NCI-H1092 treated with DMSO at 0.1 percent for 48 hours (cell line): ENCODE data around the gene SALL1.

Experiments used
- DNase-seq: peaks from one replicate; lab custom pipeline; 2025; lab: John Stamatoyannopoulos, UW

SALL1 gene

GRCh38 chr16:51156807-51157200 is 5.7 kb upstream of the SALL1 start:
- DNase-seq = no peak

- DNase-seq = no peak
These were observed 5.0 kb upstream of the SALL1 start for GRCh38 chr16:51155820-51156806.

DNA sequence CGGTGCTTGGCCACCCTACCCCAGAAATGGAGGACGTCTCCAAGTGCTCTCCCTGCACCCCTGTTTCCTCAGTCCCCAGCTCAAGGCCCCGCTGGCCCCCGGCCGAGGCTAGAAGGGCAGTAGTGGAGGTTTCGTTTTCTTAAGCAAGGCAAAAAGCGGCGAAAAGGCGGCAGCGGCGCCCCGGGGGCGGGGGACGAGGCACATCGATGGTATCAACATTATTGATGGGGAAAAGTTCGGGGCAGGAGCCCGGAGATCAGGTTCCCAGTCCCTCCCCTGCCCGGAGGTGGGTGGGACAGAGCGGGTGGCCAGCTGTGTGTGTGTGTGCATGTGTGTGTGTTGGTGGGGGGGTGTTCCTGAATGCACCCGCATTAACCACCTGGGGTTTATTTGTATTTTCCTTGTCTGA is 4.1 kb upstream of the SALL1 start:
- no peak for DNase-seq

DNA sequence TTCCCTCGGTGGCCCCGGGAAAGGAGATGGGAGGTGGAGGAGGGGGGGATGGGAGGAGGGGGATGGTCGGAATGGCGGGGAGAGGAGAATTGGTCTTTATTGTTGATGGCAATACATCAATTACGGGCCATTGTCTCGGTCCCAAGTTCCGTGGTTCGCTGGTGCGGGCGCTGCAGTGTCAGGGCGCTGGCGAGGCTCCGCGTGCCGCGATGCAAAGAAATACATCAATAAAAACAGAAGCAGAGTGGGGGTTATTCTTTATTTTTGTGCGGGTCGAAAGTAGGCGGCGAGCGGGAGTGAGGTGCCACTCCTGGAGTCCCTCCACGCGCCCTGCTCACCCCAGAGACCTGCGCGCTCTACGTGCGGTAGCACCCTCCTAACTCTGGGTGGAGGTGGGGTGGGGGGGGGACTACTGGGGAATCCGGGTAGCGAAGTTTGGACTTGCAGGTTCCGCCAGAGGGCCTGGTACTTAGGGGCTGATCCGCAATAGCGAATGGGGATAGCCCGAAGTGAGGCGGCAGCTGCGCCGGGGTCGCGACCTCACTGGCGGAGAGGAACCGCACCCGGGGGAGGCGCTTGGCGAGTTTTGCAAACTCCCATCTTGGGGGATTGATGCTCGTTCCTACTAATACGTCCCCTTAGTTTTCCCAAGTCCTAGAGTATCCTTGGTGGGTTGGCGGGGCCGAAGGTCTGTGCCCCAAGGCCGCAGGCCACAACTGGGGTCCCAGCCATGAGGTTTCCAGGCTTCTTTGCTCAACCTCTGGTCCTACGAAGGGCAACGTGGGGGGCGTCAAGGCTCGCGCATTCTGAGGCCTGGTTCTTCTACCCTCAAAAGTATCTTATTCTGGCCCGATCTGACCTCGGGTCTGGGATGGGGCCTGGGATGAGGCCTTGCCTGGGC is 3.5 kb upstream of the SALL1 start:
- DNase-seq = no peak

- DNase-seq = no peak
These were observed 2.5 kb upstream of the SALL1 start for GRCh38 chr16:51153577-51154031.

DNA sequence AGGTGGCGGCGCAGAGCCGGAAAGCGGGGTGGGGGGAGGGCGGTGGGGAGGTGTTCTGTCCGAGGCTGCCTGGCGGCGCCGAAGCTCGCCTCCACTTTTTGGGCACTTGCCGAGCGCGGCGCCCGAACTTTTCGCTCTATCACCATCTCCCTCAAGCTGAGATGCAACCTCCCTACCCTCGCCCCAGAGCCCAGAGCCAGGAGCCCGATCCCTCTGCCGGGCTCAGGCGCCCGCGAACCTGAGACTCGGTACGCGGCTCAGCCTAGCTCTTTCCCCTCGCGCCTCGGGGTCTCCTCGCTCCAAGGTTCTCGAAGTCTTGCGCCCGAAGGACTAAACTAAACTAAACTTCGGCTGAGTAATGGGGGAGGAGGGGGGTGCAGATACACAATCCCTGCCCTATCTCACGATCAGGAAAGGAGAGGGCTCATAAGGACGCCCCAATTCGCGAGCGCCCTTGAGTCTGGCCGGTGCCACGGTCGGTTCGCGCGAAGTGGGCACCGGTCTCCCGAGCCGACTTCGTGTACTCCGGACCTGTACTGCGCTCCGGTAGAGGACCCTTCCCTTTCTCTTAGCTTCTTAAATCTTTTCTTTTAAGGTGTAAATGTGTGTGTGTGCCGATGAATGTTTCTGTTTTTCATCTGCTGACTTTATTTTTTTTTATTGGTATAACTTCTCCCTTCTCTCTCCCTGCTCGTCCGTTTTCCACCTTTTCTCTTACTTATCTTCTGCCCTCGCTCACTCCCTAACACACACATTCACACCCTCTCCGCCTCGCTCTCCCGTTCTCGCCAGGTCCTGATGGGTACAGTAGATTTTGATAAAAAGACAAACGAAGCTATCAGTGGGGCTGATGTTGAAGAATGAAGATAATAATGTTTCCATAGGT is 1.9 kb upstream of the SALL1 start:
- no peak for DNase-seq

- peak; percentile 44 for DNase-seq
These were observed 1.0 kb upstream of the SALL1 start for GRCh38 chr16:51151961-51152663.

GRCh38 chr16:51151435-51151960 is 428 bp upstream of the SALL1 start:
- peak; percentile 89 for DNase-seq

DNA sequence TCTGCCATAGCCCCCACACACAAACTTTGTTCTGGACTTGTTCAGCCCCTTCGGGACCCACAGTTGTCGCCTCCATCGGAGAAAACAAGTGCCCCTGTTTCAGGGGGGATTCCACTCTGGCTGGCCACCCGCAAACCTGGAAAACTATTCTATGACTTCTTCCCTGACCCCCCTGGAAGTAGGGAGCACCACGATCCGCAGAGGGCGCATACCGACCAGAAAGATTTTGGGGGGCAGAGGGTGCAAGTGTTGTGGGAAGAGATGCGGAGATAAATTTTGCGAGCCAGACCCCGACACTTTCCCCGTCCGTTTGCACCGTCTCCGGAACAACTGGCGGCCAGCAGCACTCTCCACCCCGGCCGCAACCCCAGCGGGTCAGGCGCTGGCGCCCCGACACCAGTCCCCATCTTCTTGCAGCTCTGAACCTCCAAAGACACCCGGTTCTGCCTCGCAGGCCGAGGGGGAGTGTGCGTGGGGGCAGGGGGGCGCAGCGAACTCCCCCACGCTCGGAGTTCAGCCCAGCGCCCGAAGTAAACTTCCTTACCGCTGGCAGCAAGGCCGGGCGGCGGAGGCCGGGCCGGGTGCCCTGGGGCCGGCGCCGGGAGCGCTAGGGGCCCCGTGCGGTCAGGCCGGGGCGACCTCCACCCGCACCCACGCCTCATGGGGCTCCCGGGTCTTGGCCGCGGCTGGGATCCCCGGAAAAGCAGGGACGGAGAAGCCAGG is 744 bp downstream of the SALL1 start:
- no peak for DNase-seq

- DNase-seq = no peak
These were observed 1.3 kb downstream of the SALL1 start for GRCh38 chr16:51149721-51150164.

- no peak for DNase-seq
These were observed 1.8 kb downstream of the SALL1 start for GRCh38 chr16:51149251-51149661.

- DNase-seq = no peak
These were observed 2.3 kb downstream of the SALL1 start for GRCh38 chr16:51148678-51149228.

- no peak for DNase-seq
These were observed 3.0 kb downstream of the SALL1 start for GRCh38 chr16:51147776-51148677.

DNA sequence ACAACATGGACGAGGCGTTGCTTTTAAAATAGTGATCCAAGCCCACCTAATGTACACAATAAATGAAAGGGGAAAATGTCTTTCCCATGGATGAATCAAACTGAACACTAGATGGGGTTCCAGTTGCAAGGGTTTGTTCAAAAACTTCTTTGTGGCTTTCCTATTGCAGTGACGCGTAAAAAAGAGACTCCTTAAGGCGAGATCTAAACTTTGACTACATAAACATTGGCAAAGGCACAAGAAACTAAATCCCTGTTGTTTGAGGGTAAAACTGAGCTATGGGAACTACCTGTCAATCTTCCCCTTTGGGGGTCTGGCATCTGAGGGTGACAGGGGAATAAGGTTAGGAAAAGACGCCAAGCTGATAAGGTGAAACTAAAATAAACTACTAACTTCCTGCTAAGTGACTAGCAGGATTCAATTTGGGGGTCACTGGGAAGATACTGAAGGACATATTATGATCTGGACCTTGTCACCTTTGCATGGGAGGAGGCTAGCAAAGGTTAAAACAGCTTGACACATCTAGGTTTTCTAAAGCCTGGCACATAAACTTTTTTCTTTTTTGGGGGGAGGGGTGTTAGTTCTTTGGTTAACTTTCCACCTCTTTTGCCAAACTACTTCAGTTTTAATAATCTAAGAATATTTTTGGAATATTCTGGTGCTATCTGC is 4.7 kb downstream of the SALL1 start:
- DNase-seq = no peak

- DNase-seq = peak; percentile 20
These were observed 6.9 kb downstream of the SALL1 start for GRCh38 chr16:51144203-51144602.

GRCh38 chr16:51143196-51143977 is 7.7 kb downstream of the SALL1 start:
- DNase-seq = no peak

DNA sequence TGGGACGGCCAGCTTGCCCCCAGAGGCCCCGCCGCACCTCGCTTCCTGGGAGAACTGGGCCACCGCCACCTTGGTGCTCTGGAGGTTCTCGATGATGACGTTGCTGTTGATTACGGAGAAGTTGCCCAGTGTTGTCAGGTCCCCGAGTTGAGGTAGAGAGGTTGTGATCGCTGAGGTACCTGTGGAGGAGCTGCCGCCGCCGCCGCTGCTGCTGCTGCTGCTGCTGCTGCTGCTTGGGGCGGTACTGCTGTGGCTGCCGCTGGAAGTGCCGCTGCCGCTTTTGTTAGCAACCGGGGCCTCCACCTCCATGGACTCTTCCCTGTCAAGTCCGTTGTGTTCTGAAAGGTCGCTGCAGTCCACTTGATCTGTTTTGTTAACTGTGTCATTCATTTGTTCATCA is 9.5 kb downstream of the SALL1 start:
- no peak for DNase-seq
